ENCODE measurements around the gene CTPS1. TPM values are rescaled to one million over a fixed set of nuclear protein-coding genes. Genes with fewer than 3 reads are reported as not detected.

Gene CTPS1
- total RNA-seq (2022; extraction: Qiagen RNA extraction; ENCODE audit: low read depth) = 80.1 to 110 TPM (median 89.9 TPM) in 5 replicates

GRCh38 chr1:40979241-40980067 lies at the start of gene CTPS1:
Gene CTPS1 (plus strand): TSS chr1:40979696. CDS start chr1:40983291, 3,595 bp downstream.

GRCh38 chr1:41021526-41022308 lies 42.2 kb downstream of the CTPS1 start, which contains the start of gene SLFNL1:
Gene SLFNL1 (minus strand): TSS chr1:41021725. CDS start chr1:41020660, 1,065 bp downstream.

Other genes starting within 250 kb of the CTPS1 start
- gene KCNQ4, start 195.9 kb upstream of the CTPS1 start, total RNA-seq (2022; extraction: Qiagen RNA extraction; ENCODE audit: low read depth) = 0.14 to 0.39 TPM (median 0.25 TPM) in 5 replicates
- 25.2 to 62.6 TPM (median 52.3 TPM) in 5 replicates for gene CITED4, start 117.3 kb upstream of the CTPS1 start, total RNA-seq (2022; extraction: Qiagen RNA extraction; ENCODE audit: low read depth)
- gene SLFNL1, start 42.0 kb downstream of the CTPS1 start, total RNA-seq (2022; extraction: Qiagen RNA extraction; ENCODE audit: low read depth) = 0.03 TPM in 1 of 5 replicates, not detected in the others

Measured in A549 treated with CpdA at 1 μM for 4 hours (cell line).